Peyer's patch (tissue), 4 donors: ENCODE data around the gene ABCC12.
"Not testable (repeated sequence)": the region's sequence is repeated elsewhere in the genome, so short reads cannot be mapped to it uniquely, and the experiment has no call there.

Experiments used
- CTCF ChIP-seq, 6 experiments: fragments of 450-650 bp in 4 of 6; fragments of 200-600 bp in 2 of 6; sonication (generic) in 1 of 6; IDR thresholded peaks; one replicate each; pipeline ENCODE4 v1.5.1; 2017 to 2019; ENCODE audit warnings: antibody characterized with exemption in 6 of 6, mild to moderate bottlenecking in 3 of 6, moderate library complexity in 1 of 6
- POLR2A ChIP-seq, 2 donors: fragments of 450-650 bp; IDR thresholded peaks; one replicate each; pipeline ENCODE4 v1.5.1; 2017; ENCODE audit warnings: antibody characterized with exemption in 2 of 2, mild to moderate bottlenecking in 2 of 2, moderate library complexity in 2 of 2

- TF ChIP-seq CTCF, POLR2A (IDR thresholded peaks at IDR 0.05): not testable (repeated sequence)
Observed at GRCh38 chr16:48166617-48167016, 10.8 kb upstream of the ABCC12 start.
